HUDEP-2 (cell line): ENCODE measurements around the gene TPH2.

Experiments used
- DNase-seq, 76 experiments: peaks; one replicate each; lab custom pipeline; 2025; ENCODE audit not compliant: unreplicated experiment in 76 of 76; lab: John Stamatoyannopoulos, UW

The TPH2 gene

GRCh38 chr12:71938728-71939385 is at the start of gene TPH2:
TPH2 (plus strand) TSS chr12:71938845; CDS start chr12:71938987, 142 bp downstream.
- DNase-seq = peak in 56 of 76 experiments; percentile 4 to 79 (median 36)

- DNase-seq = no peak
These were observed 48.2 kb upstream of the TPH2 start for GRCh38 chr12:71890475-71890874.

- DNase-seq = no peak
These were observed 46.6 kb upstream of the TPH2 start for GRCh38 chr12:71892059-71892458.

- no peak for DNase-seq
These were observed 42.3 kb upstream of the TPH2 start for GRCh38 chr12:71896205-71896882.

- DNase-seq = no peak
These were observed 38.6 kb upstream of the TPH2 start for GRCh38 chr12:71900091-71900490.

GRCh38 chr12:71904629-71905028 is 34.0 kb upstream of the TPH2 start:
- no peak for DNase-seq

- DNase-seq = no peak
These were observed 3.1 kb upstream of the TPH2 start for GRCh38 chr12:71935594-71935993.

GRCh38 chr12:71940068-71940467 is 1.4 kb downstream of the TPH2 start:
- no peak for DNase-seq

- no peak for DNase-seq
These were observed 2.5 kb downstream of the TPH2 start for GRCh38 chr12:71941174-71941573.

- DNase-seq = peak in 12 of 76 experiments; percentile 2 to 62 (median 24)
These were observed 3.6 kb downstream of the TPH2 start for GRCh38 chr12:71942259-71942658.

GRCh38 chr12:71942703-71943102 is 4.1 kb downstream of the TPH2 start:
- no peak for DNase-seq

- DNase-seq = no peak
These were observed 6.5 kb downstream of the TPH2 start for GRCh38 chr12:71945121-71945520.

- no peak for DNase-seq
These were observed 7.2 kb downstream of the TPH2 start for GRCh38 chr12:71945883-71946282.

- no peak for DNase-seq
These were observed 9.0 kb downstream of the TPH2 start for GRCh38 chr12:71947645-71948105.

- DNase-seq = no peak
These were observed 9.7 kb downstream of the TPH2 start for GRCh38 chr12:71948390-71948789.

- DNase-seq = no peak
These were observed 11.0 kb downstream of the TPH2 start for GRCh38 chr12:71949646-71950045.

- DNase-seq = no peak
These were observed 11.8 kb downstream of the TPH2 start for GRCh38 chr12:71950404-71950803.

- no peak for DNase-seq
These were observed 12.2 kb downstream of the TPH2 start for GRCh38 chr12:71950819-71951218.

GRCh38 chr12:71954083-71954778 is 15.6 kb downstream of the TPH2 start:
- DNase-seq = no peak

- DNase-seq = no peak
These were observed 16.2 kb downstream of the TPH2 start for GRCh38 chr12:71954861-71955260.

- no peak for DNase-seq
These were observed 17.3 kb downstream of the TPH2 start for GRCh38 chr12:71955970-71956369.

- no peak for DNase-seq
These were observed 19.4 kb downstream of the TPH2 start for GRCh38 chr12:71958056-71958455.
